ENCODE data around the gene LPCAT3.
"Not testable (repeated sequence)": the region's sequence is repeated elsewhere in the genome, so short reads cannot be mapped to it uniquely, and the experiment has no call there.

Gene LPCAT3, protein sequence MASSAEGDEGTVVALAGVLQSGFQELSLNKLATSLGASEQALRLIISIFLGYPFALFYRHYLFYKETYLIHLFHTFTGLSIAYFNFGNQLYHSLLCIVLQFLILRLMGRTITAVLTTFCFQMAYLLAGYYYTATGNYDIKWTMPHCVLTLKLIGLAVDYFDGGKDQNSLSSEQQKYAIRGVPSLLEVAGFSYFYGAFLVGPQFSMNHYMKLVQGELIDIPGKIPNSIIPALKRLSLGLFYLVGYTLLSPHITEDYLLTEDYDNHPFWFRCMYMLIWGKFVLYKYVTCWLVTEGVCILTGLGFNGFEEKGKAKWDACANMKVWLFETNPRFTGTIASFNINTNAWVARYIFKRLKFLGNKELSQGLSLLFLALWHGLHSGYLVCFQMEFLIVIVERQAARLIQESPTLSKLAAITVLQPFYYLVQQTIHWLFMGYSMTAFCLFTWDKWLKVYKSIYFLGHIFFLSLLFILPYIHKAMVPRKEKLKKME

GRCh38 chr12:7018350-7019042, at the start of gene LPCAT3:
TSS of gene LPCAT3 (minus strand) at chr12:7018476. CDS start at chr12:7018424, 52 bp downstream.
- peak; percentile 79 to 98 (median 94) for DNase-seq

GRCh38 chr12:7067096-7067495, 48.8 kb upstream of the LPCAT3 start:
- peak in 2 of 58 donors; percentile 4 to 5 for DNase-seq

DNA sequence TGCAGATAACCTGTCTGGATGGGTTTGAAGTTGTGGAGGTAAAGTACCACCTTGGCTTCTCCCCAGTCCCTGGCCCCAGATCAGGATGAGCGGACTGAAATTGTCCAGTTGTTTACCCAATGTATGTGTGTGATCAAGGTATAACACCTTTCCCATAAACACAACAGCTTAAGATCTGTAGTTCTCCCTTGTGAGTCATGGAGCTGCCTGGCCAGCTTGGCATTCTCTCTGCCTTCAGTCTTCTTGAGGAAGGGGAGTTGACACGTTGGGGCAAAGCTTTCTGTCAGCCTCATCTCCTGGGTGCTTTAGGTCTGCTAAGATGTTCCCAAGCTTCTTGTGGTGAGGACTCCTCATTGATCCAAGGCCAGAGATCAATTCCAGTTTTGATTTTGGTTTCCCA, 48.3 kb upstream of the LPCAT3 start:
- DNase-seq = no peak

DNA sequence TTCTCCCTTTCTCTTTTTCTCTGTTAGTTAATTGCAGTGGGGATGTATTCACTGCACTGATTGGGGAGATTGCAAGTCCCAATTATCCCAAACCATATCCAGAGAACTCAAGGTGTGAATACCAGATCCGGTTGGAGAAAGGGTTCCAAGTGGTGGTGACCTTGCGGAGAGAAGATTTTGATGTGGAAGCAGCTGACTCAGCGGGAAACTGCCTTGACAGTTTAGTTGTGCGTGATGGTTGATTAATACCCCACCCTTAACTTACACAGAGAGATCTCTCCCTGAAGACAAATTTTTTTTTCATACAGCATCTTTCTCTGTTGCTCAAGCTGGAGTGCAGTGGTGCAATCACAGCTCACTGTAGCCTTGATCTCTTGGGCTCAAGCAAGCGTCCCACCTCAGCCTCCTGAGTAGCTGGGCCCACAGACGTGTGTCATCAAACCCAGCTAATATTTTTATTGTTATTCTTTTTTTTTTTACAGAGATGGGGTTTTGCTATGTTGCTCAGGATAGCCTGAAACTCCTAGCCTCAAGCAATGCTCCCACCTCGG, 46.9 kb upstream of the LPCAT3 start:
- no peak for DNase-seq

DNA sequence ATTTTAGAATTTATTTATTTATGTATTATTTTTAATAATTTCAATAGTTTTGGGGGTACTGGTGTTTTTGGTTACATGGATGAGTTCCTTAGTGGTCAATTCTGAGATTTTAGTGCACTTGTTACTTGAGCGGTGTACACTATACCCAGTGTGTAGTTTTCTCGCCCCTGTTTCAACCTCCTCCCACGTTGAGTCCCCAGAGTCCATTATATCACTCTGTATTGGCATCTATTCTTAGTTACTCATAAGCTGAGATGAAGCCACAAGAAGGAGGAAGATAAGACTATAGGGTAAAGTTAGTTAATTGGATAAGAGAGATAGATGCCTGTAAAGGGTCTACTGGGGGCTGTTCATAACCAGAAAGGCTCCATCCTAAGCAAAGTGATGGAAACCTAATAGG, 46.2 kb upstream of the LPCAT3 start:
- no peak for DNase-seq

GRCh38 chr12:7061596-7061995, 43.3 kb upstream of the LPCAT3 start:
- DNase-seq = no peak

DNA sequence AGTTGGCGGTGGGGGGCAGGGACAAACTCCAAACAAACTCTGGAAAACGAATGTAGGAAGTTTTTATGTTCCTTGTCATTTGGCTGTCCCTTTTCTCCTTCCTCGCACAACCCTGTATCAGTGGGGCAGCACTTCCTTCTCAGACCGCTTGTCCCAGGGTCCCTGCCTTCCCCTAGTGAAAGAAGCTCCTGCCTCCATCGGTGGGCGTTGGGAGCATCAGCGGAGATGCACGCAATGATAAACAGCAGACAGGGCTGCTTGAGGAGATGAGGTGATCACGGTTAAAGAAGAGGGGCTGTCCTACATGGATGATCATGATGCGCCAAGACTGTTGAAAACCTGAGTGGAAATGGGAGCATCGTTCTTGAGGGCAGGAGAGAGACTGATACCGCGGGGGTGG, 42.9 kb upstream of the LPCAT3 start:
- no peak for DNase-seq

DNA sequence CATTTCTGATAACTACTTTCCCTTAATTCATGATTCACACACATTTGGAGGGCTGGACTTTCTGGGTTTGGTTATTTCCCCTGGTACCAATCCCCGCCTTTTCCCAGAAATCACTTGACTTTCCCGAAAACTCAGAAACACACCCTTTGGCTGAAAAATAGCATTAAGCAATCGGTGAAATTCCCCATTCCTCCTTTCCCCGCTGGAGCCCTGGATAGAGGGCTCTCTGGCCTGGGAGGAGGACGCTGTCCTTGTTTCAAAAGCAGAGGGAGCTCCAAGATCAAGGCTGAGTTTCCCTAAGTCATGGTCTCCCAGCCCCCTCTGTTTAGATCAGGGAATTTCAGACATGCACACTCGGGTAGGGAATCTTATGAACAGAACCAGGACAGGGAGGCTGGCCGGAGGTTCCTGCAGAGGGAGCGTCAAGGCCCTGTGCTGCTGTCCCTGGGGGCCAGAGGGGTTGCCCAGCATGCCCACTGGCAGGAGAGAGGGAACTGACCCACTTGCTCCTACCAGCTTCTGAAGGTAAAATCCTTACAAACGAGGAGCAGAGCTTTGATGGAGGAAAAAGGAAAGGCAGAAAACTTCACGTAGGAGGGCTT, 42.2 kb upstream of the LPCAT3 start, which contains the start of gene C1S:
Gene C1S, plus strand, starts transcription at position 366 of the 602 bp plus-strand sequence. CDS start 1,195 bp downstream, outside the sequence.
- peak in 25 of 58 donors; percentile 3 to 53 (median 14) for DNase-seq

DNA sequence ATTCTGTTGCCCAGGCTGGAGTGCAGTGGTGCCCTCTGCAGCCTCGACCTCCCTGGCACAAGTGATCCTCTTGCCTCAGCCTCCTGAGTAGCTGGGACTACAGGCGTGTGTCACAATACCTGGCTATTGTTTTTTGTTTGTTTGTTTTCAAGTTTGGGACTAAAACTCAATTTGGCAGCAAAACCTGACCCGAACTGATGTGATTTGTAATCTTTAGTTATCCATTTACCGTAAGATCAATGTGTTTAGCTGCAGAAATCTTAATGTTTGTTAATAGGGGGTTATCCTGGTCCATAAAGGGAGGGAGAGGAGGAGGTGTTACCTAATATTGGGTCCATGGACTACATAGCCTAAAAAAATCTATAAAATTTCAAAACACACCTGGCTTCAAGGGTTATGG, 41.5 kb upstream of the LPCAT3 start:
- DNase-seq = no peak

DNA sequence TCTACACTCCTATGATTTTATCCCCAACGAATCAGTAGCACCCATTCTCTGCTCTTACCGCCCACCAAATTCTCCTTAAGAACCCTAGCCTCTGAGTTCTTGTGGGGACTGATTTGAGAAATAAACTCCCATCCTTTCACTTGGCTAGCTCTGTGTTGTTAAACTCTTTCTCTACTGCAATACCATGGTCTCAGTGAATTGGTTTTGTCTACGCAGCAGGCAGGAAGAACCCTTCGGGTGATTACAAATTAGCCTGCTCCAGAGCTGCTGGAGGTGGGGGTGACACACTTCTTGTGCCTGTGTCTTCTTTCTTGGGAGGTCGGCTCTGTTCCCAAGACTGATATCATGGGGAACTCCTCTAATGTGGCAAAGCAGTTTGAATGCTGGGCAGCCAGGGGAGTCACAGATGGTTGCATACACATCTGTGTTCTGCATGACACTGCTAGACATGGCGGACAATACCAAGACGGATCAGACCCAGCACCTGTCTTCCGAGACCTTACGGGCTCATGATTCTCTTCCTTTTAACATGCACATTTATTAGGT, 40.6 kb upstream of the LPCAT3 start:
- no peak for DNase-seq

DNA sequence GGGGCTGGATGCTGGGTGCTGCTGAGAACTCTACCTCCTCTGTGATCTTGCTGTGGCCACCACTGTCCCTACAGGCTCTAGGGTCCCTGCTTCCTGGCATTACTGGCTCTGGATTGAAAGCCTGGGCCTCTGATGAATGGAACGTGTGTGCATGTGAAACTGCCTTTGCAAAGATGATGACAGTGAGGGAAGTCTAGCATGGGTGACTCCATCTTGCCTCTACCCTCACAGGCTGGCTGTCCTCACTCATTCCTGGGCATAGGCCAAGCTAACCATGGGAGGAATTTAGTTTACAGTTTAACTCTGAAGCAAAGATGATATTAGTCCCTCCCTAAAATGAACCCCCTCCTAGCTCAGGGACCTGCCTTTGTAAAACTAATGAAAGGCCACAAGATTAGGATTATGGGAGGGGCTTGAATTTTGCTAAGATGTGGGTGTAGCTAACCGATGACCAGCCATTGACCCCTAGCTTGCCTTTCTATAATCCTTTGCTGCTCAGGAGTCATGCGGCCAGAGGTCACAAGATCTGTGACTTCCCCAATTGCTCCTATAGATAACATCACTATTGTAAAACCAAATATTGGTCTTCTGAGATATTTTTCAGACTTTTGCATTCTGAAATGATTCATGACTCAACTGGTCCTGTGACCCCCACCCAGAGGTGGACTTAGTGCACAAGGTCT, 40.0 kb upstream of the LPCAT3 start:
- no peak for DNase-seq

GRCh38 chr12:7055736-7056135, 37.5 kb upstream of the LPCAT3 start:
- DNase-seq = not testable (repeated sequence)

DNA sequence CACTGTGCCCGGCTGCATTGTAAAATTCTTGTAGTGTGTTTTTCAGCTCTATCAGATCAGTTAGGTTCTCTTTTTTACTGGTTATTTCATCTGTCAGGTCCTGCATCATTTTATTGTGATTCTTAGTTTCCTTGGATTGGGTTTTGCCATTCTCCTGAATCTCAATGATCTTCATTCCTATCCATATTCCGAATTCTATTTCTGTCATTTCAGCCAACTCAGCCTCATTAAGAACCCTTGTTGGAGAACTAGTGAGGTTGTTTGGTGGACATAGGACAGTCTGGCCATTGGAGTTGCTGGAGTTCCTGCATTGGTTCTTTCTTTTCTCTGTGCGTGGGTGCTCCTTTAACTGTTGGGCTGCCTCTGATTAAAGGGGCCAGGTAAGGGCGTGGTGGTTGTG, 36.6 kb upstream of the LPCAT3 start:
- no peak for DNase-seq

- not testable (repeated sequence) for DNase-seq
Measured at GRCh38 chr12:7049973-7050372, 31.7 kb upstream of the LPCAT3 start.

DNA sequence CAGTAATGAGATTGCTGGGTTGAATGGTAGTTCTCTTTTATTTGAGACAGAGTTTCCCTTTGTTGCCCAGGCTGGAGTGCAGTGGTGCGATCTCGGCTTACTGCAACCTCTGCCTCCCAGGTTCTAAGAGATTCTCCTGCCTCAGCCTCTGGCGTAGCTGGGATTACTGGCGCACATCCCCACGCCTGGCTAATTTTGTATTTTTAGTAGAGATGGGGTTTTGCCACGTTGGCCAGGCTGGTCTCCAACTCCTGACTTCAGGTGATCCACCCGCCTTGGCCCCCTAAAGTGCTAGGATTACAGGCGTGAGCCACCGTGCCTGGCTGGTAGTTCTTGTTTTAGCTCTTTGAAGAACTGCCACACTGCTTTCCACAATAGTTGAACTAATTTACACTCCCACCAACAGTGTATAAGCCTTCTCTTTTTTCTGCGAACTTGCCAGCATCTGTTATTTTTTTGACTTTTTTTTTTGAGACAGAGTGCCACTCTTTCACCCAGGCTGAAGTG, 31.2 kb upstream of the LPCAT3 start:
- peak in 1 of 58 donors; percentile 1 for DNase-seq

GRCh38 chr12:7047306-7047705, 29.0 kb upstream of the LPCAT3 start:
- no peak for DNase-seq

DNA sequence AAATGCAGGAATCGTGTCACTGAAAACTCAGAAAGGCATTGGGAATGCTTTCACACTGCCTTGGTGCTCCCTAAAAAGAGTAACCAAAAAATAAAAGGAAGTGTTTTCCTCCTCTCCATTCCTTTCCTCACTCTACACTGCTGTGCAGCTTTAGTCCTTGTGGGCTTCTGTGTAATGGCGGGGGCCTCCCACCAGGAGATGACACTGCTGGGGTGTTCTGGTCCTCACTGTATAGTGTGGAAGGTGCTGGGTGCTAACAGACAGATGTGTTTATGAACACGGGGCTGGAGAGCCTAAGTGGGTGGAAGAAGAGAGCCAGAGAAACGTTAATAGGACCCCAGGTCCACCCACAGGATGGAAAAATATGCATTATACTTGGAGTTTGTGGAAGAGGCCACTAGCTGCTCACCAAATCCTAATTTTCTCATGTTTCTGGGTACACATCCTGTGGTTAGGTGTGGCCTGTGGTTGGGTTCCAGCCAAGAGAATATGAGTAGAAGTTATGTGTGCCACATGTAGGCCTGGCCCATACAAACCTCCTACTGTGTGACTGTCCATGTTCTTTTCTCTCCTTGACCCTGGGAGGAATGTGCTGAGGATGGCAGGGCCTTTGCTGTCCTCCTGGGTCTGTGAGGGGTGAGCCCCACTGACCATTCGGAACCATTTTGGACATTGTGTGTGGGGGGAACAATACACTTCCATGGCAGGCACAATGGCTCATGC, 28.3 kb upstream of the LPCAT3 start:
- no peak for DNase-seq

DNA sequence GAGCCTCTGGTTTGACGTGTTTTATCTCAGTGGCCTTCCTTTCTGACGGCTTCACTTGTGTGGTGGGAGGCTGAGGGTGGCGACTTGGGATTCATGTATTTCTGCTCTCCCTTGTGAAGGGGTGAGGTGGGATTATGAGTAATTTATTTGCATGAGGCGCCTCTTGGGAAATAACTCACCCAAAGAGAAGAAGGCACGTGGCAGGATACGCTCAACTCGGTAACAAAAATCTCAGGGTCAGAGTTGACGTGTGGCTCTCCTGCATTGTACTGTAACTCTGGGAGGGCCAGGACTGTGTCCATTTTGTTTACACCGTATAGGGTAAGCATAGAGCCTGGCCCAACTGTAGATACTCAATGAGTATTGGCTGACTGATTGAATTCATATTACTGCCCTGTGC, 27.6 kb upstream of the LPCAT3 start:
- no peak for DNase-seq

DNA sequence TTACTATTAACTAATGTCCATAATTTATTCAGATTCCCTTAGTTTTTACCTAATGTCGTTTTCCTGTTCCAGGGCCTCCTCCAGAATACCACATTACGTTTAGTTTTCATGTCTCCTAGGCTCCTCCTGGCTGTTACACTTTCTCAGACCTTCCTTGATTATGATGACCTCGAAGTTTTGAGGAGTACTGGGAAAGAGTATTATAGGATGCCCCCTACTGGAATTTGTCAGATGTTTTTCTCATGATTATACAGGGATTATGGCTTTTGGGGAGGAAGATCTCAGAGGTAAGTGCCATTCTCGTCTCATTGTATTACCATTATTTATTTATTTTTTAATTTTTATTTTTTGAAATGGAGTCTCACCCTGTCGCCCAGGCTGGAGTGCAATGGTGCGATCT, 24.6 kb upstream of the LPCAT3 start:
- no peak for DNase-seq

DNA sequence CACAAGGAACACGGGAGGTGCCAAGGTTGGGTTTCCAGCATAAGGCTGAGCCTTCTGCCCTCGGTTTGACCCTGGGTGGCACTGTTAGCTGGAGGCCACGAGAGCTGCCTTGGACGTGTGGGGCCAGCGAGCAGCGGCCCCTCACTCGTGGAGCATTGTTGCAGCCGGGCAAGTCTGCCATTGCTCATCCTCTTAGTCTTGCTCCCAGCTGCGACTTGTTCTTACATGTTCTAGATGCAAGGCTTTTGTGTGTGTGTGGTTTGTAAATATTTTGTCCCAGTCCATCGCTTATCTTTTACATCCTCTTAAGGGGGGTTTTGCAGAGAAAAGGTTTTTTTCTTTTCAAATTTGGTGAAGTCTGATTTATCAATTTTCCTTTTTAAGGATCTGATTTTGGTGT, 21.1 kb upstream of the LPCAT3 start:
- DNase-seq = no peak
